HG03025 (cell line): ENCODE data around the gene ARHGEF11.
"Not testable (repeated sequence)": the region's sequence is repeated elsewhere in the genome, so short reads cannot be mapped to it uniquely, and the experiment has no call there.

Experiments used
- ATAC-seq: cut with Tn5 transposase; IDR thresholded peaks from one replicate; pipeline ENCODE4 v1.9.1; 2021; ENCODE audit warnings: mild to moderate bottlenecking, moderate library complexity; ENCODE audit not compliant: unreplicated experiment, low FRiP score

ARHGEF11 gene, protein sequence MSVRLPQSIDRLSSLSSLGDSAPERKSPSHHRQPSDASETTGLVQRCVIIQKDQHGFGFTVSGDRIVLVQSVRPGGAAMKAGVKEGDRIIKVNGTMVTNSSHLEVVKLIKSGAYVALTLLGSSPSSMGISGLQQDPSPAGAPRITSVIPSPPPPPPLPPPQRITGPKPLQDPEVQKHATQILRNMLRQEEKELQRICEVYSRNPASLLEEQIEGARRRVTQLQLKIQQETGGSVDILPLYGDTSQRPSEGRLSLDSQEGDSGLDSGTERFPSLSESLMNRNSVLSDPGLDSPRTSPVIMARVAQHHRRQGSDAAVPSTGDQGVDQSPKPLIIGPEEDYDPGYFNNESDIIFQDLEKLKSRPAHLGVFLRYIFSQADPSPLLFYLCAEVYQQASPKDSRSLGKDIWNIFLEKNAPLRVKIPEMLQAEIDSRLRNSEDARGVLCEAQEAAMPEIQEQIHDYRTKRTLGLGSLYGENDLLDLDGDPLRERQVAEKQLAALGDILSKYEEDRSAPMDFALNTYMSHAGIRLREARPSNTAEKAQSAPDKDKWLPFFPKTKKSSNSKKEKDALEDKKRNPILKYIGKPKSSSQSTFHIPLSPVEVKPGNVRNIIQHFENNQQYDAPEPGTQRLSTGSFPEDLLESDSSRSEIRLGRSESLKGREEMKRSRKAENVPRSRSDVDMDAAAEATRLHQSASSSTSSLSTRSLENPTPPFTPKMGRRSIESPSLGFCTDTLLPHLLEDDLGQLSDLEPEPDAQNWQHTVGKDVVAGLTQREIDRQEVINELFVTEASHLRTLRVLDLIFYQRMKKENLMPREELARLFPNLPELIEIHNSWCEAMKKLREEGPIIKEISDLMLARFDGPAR (N-terminal part only)

DNA sequence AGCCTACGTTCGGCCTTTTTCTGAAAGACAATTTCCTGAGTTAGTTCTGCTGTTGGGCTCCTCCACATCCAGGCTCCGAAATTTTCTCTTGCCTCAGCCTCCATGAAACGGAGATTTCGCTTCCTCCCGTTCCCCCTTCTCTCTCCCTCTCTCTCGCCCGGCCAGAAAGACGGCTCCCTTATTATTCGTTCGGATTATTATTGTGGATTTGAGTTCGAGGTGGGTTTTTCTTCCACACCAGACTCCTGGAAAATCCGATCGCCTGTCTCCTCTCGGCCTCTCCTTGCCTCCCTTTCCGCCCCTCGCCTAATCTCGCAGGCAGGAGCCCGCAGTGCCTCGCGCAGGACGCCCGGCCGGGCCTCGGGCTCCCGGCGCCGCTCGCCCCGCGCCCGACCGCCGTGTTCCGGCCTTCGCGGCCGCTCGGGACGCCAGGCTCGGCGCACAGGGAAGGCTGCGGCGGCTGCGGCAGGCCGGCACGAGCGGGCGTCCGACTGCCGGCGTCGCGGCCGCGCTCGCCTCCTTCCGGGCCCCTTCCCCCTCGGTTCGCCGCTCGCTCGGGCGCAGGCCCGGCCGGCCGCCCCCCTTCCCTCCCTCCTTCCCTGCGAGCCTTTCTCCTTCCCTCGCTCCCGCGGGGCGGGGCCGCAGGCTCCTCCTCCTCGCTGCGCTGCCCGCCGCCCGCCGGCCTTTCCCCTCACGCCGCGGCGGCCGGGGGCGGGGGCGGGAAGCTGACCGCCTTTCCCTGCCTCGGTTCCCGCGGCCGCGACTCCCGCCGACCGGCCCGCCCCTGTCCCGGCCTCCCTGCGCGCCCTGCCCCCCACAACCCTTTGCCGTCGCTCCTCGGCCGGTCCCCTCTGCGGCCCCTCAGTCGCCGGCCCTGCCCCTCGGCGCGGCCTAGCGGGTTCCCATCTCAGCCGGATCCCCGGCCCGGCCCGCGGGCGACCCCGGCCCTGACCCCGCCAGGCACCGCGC, at the start of gene ARHGEF11:
TSS of gene ARHGEF11 (minus strand) at position 493 of the 969 bp plus-strand sequence. CDS start 1,412 bp downstream, outside the sequence.
- ATAC-seq, result no peak

DNA sequence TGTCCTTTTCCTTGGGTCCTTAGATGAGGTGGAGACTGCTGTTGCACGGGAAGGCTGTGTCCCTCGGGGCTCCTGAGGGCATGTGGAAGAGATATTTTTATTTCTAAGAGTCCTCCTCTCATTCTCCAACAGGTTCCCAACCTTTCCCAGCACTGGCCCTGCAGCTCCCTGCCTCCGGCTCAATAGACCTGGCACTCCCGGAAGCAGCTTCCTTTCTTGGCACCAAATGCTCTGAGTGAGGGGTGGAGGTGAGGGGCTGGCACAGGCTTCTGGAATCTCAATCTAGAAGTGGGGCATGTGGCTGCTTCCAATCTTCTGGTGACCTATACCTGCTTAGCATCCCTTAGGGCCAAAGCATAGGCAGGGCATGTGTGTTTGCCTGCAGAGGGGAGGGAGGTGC, 49.5 kb upstream of the ARHGEF11 start:
- no peak for ATAC-seq

DNA sequence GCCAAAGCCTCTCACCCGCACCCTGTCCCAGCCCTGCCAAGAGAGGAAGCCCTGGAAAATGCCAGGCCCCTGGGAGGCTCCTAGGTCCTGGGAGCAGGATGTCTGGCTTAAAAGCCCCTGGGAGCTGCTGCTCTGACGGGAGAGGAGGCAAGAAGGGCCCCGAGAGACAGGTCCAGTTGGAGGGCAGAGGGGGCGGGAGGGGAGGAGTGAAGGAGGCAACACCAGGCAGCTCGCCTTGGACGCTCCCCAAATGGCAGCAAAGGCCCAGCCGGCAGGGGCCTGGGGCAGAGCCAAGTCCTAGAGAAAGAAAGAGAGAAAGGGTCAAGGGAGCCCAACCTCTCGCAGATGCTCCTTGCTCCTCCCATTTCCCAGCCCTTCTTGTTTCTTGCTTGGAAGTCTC, 47.3 kb upstream of the ARHGEF11 start:
- no peak for ATAC-seq

DNA sequence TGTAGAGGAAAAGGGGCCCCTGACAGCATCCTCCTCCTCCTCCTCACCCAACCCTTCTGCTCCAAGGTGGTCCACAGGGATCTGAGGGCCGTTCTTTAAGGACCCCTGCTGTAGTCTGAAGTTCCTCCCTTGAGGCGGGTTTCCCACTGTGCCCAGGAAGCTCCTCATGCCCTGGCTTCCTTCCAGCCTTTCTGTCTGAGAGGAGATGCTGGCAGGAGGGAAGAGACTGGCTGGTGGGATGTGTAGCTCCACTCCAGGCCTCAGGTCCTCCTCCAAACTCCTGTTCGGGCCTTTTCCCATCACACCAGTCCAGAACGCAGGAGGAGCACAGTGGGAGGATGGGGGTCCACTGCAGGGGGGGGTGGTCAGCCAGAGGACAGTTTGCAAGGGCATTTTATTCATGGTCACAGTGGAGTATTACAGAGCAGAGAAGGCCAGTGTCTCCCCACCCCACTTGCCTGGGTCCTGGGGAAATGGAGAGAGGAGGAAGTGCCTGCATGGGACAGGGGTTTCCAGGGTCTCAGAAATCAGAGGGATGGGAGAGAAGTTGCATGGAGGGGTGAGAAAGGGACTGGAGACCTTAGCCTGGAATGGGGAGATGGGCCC, 46.2 kb upstream of the ARHGEF11 start:
- ATAC-seq, result no peak

DNA sequence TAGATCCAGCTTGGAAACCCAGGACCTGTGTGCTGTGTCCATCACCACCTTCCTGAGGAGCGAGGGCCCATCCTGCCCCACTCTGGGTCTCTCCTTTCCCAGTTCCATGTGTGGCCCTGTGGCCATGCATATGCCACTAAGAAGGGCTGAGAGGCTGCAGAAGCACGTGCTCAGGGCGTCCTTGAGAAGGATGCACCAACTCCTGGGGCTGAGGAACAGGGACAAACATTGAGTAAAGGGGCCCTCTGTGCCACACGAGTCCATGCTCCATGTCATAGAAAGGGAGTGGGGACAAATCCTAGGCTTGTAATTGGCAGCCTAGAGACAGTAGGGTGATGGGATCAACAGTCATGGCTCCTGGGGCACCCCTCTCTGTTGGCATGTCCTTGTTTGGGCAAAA, 45.6 kb upstream of the ARHGEF11 start:
- no peak for ATAC-seq

DNA sequence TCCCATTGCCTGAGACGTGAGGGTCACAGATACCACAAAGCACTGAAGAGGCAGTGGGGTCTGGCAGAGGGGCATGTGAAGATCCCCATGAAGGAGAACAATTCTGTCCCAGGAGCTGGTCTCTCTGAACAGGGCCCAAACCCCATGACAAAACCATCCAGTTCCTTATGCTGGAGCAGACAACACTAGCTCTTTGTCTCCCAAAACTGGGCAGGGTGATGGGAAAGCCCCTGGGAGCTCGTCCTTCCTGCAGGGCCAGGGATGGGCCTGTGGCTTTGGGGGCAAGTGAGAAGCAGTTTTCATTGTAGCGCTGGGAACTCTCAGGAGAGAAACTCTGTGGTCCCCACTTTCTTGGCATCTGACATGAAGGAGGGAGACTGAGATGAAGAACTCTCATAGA, 45.2 kb upstream of the ARHGEF11 start:
- no peak for ATAC-seq

DNA sequence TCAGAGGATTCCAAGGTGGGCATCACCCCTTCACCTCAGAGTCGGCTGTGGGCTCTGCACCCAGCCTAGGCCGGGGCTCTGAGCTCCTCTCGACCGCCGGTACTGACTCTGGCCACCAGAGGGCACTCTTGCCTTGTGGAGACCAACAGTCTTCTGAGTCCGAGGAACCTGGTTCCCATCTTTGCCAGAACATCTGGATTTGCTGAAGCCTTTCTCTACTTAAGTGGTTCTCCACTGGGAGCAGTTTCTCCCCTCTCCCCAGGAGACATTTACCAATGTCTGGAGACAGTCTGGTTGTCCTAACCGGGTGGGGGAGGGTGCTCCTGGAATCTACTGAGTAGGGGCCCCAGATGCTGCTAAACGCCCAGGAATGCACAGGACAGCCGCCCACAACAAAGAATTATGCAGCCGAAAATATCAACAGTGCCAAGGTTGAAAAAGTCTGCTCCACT, 44.7 kb upstream of the ARHGEF11 start:
- ATAC-seq, result no peak

DNA sequence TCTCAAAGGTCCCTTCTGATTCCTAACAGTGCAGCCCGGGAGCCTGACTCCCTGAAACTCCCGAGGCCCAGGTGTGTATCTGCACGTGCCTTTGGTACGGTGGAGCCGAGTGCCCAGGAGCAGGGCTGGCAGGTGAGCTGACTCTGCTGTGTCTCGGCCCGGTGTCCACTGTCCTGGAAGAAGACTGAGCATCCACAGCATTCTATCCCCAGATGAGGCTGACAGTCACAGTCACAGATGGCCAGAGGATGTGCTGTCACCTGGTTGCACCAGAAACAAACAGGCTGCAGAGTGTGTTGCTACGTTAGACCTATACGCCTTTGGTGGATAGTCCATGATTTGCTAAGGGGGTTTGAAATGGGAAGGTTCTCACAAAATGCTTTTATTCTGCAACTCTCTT, 44.2 kb upstream of the ARHGEF11 start:
- no peak for ATAC-seq

DNA sequence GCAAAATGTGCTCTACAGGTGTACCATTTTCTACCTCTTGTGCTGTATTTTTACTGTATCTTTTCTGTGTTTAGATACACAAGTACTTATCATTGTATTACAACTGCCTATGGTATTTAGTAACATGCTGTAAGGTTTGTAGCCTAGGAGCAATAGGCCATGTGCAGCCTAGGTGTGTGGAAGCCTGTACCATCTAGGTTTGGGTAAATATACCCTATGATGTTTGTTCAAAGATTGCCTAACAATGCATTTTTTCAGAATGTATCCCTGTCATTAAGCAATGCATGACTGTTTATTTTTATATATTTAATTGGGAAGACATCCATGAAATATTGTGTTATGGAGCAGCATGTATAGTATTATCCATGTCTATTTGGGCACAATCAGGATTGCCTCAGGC, 43.1 kb upstream of the ARHGEF11 start:
- ATAC-seq, result no peak

DNA sequence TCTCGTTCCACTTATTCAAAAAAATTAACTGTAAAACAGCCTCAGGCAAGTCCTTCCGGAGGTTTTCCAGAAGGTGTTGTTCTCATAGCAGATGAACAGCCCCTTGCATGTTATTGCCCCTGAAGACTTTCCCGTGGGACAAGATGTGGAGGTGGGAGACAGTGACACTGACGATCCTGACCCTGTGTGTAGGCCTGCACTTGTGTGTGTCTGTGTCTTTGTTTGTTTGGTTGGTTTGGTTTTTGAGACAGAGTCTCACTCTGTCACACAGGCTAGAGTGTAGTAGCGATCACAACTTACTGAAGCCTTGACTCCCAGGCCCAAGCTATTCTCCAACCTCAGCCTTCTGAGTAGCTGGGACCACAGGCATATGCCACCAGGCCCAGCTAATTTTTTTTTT, 41.5 kb upstream of the ARHGEF11 start:
- no peak for ATAC-seq

DNA sequence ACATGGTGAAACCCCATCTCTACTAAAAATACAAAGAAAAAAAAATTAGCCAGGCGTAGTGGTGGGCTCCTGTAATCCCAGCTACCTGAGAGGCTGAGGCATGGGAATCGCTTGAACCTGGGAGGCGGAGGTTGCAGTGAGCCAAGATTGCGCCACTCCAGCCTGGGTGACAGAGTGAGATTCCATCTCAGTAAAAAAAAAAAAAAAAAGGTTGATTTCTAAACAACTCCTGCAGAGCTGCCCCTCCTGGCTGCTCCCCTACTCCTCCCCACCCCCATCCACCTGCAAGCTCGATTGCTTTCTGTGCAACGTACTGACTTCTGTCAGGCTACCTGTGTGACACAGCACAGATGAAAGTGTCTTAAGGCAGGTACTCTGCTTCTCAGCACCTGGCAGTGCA, 40.8 kb upstream of the ARHGEF11 start:
- ATAC-seq, result no peak

DNA sequence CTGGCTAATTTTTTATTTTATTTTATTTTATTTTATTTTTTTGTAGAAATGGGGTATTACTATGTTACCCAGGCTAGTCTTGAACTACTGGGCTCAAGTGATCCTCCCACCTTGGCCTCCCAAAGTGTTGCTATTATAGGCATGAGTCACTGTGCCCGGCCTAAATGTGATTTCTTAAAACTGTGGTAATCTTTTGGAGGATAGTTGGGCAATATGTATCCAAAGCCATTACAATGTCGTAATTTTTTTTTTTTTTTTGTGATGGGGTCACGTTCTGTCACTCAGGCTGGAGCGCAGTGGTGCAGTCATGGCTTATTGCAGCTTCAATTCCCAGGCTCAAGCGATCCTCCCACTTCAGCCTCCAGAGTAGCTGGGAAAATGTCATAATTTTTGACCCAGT, 39.9 kb upstream of the ARHGEF11 start:
- no peak for ATAC-seq

DNA sequence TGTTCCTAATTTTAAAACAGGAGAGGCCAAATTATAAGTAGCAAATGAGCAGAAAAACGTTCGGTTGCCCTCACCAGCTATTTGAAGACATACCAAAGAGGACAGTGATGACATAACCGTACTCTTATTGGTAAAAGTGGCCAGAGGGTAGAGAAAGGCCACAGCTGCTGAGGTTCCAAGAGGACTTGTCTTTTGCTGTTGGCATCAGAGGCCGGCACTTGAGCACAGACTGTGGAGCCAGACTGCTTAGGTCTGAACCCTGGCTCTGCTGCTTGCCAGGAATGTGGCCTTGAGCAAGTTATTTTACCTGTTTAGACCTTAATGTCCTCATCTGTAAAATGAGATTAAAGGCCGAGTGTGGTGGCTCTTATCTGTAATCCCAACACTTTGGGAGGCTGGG, 39.2 kb upstream of the ARHGEF11 start:
- no peak for ATAC-seq

DNA sequence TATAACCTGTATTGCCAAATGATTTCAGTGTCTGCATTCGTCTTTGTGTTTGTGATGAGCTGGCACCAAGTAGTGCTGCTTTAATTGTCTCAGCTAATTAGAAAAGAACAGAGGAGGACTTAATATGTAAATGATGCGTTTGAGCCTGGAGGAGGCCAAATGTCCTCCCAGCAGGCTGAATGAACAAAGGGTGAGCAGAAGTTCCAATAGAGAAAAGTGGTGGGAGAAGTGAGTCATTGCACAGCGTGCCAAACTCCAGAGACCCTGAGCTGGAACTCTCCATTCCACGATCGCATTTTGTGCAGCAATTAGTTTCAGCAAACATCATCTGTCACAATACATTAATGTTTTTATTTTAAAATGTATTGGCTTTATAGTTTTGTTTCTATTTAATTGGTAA, 36.2 kb upstream of the ARHGEF11 start:
- no peak for ATAC-seq

DNA sequence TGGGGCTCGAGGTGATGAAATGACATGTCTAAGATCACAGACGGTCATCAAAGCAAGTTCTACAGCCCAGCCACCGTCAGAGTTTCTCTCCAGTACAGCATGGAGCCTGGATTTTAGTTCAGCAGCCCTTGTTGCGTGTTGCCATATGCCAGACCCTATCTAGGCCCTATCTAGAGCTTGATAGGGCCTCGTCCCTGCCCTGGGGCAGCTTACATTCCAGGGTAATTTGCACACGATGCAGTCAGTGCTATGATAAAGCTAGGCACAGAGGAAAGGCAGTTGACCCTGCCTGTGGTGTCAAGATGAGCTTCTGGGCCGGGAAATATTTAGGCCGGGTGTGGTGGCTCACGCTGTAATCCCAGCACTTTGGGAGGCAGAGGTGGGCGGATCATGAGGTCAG, 35.2 kb upstream of the ARHGEF11 start:
- ATAC-seq, result no peak

DNA sequence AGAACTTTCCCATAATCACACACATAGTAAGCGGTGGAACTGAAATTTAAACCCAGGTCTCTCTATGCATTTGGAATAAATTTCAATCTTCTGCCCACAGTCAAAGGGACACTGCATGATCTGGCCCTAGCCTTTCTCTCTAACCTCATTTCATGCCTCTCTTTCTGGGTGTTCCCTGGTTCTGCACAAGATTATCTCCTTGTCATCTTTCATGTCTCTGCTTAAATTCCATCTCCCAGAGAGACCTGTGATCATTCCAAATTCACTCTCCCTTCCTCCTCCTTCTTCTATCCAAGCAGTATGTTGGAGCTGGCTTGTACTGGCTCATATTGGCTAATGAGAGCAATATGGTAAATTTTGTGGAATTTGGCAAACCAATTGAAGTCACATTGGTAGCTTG, 31.9 kb upstream of the ARHGEF11 start:
- no peak for ATAC-seq

DNA sequence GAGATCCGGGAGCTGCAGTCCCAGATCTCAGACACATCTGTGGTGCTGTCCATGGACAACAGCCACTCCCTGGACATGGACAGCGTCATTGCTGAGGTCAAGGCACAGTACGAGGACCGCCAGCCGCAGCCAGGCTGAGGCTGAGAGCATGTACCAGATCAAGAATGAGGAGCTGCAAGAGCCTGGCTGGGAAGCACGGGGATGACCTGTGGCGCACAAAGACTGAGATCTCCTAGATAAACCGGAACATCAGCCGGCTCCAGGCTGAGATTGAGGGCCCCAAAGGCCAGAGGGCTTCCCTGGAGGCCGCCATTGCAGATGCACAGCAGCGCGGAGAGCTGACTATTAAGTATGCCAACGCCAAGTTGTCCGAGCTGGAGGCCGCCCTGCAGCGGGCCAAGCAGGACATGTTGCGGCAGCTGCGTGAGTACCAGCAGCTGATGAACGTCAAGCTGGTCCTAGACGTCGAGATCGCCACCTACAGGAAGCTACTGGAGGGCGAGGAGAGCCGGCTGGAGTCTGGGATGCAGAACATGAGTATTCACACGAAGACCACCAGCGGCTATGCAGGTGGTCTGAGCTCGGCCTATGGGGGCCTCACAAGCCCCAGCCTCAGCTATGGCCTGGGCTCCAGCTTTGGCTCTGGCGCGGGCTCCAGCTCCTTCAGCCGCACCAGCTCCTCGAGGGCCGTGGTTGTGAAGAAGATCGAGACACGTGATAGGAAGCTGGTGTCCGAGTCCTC, 28.6 kb upstream of the ARHGEF11 start:
- no peak for ATAC-seq

DNA sequence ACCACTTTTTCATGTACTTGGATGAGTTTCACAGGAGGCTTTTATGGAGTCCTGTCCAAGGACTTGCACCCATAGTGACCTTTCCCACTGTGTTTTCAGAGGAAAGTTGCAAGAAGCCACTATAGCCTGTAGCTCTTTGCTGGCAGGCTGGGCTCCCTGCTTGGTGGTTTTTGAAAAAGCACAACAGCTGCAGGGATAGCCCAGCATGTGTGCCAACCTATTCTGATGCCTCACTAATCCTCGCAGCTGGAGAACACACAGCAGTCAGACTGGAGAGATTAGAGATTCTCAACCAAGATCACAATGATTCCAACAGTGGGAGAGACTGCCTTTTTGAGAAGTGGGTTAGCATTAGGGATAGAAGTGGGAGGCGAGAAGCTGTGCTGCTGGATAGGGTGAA, 24.1 kb upstream of the ARHGEF11 start:
- ATAC-seq, result no peak

DNA sequence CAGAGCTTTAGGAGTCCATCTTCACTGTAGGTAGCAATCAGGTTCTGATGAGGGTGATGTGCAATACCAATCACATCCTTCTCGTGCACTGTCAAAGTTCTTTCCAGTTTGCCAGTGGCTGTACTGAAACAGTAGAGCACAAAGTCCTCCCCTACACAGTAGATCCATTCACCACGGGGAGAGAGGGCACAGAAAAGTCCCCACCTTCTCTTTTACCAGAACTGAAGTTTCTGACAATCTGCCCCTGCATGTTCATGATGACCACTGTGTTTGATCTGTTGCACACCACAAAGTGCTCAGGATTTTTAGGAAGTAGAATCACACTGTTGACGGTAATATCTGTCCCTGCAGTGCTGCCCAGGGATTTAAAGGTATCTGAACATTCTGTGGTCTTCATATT, 13.7 kb upstream of the ARHGEF11 start:
- not testable (repeated sequence) for ATAC-seq
